Epidermal melanocyte (primary cell): ENCODE results near the gene KRTAP15-1.

Experiments
- DNase-seq: peaks from one replicate; pipeline ENCODE4 v3.0.0; 2011; ENCODE audit warnings: low spot score; ENCODE audit not compliant: insufficient read length

The KRTAP15-1 gene, protein sequence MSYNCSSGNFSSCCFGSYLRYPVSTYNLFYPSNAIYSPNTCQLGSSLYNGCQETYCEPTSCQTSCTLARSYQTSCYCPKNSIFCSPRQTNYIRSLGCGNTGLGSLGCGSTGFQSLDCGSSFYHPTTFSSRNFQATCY

DNA sequence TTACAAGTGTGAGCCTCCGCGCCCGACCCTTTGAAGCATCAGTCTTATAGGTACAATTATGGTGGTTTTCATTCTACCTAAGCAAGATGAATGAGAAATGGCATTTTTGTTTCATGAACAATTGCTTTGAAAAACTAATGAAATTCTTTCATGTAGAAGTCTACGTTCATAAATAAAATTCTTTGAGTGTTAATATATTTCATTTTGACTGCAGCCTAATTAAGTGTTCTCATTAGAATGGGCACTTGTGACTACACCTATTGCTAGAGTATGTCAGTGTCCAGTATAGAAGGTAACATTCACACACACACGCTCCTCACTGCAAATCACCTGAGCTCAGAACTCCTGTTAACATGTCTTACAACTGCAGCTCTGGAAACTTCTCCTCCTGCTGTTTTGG is at the start of gene KRTAP15-1:
Gene KRTAP15-1, plus strand, starts transcription at position 301 of the 400 bp plus-strand sequence. Its CDS starts 53 bp downstream, at position 354.
- DNase-seq: no peak

DNA sequence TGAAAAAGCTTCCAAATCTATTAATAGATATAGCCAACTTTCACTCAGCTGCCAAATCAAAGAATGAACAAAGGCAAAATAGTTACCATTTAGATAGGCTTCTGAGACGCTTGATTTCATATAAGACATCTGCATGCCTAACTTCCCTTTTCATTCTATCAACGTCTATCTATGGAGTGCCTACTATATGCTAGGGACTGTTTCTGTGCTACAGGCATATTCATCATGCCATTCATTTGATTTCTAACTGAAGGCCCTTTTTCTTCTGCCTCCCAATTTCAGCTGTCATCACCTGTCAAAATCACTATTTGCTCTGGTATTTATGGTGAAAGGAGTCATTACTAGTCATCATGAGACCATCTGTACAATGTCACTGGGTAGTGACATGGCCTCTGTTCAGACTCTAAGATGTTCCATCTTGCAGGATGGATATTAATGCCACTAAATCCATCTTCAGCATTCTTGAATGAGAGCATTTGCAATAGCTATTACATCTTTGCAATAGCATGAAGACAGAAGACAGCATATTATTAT is 48.5 kb upstream of the KRTAP15-1 start:
- DNase-seq: no peak

DNA sequence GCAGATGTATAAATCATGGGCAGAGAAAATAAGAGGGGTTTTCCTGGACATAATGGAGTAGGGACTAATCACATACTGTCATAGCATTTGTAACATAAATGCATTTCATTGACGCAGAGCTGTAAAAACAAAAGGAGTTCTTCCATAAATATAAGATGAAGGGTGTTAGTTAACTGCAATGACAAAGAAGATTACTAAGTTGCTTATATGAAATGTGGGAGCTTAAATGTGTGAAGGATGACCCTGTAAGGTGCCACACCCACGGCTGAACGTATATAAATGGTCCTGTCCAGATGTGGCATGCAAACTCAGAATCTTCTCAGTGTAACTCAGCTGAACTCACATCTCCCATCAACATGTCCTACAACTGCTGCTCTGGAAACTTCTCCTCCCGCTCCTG is 44.3 kb upstream of the KRTAP15-1 start, which contains the start of gene KRTAP13-1:
Gene KRTAP13-1, plus strand, starts transcription at position 301 of the 400 bp plus-strand sequence. Its CDS starts 56 bp downstream, at position 357.
- DNase-seq: no peak

DNA sequence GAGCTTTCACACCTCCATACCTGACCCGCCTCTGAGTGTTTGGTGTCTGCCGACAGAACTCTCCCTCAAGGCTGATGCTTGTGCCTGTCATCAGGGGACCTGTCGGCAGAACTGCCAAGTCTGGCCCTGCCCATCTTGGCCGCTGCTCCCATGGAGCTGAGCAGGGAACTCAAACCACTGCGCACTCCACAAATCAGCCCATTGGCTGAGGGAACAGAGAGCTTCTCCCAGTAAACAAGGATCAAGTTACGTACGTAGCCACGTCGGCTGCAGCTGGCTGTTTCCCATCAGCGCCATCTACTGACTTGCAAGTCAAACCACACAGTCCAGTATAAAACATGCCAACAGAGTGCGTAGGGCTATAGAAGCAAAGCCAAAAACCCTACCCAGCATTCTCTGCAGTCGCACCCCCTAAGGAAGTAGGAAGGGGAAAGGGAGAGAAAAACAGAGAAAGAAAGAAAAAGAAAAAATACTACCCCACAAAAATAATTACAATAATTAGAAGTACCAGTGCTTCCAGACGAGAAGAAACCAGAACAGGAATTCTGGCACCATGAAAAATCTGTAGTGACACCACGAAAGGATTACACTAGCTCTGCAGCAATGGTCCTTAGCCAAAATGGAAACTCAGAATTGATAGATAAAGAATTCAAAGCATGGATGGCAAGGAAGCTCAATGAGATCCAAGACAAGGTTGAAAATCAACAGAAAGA is 31.1 kb upstream of the KRTAP15-1 start:
- DNase-seq: no peak

DNA sequence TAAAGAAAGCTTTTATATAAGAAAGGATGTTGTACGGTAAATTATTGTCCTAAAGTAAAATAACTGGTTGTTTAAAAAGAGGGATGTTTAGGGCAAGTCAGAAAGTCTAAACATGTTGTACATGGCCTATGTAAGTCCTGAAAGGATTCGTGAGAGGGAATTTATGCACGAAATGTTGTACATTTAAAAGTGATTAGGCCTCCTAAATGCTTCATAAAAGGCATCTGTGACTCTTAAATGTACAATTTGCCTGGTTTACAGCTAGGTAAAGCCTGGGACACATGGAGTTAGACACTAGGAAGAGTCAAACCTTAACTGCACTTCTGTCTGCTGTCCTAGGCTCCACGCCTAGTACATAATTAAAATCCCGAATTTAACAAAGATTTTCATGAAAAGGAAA is 24.1 kb upstream of the KRTAP15-1 start:
- DNase-seq: no peak

DNA sequence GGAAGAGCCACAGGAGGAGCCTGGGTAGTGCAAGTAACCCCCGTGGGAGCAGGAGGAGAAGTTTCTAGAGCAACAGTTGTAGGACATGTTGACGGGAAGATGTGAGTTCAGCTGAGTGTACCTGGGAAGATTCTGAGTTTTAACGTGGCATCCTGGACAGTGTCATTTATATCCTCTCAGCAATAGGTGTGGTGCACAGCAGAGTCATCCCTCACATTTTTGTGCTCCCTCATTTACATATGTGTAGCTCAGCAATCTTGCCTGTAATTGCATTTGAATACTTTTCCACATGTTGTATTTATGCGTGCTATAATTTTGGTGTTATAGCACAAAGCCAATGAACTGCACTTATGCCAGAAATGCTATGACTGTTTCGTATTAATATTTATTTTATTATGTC is 14.2 kb upstream of the KRTAP15-1 start, which contains the start of gene KRTAP13-3:
Gene KRTAP13-3, minus strand, starts transcription at position 101 of the 400 bp plus-strand sequence. Its CDS starts 14 bp downstream, at position 87.
- DNase-seq: no peak

DNA sequence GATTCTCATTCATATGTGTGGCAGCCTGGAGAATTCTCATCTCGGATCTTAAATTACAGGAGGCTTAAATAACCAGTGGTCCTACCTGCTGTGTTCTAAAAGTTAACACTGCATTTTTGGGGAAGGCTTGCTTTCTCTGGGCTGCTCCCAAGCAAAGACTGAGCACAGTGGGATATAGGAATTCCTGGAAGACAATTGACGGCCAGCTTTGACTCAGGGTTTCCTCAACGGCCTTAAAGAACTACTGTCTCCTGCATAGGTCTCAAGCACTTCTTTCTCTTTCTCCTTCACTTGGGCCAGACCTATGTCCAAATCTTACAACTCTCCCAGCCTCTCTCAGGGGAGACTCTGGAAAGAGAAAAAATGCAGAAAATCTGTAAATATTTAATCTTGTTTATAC is 13.3 kb upstream of the KRTAP15-1 start:
- DNase-seq: no peak

DNA sequence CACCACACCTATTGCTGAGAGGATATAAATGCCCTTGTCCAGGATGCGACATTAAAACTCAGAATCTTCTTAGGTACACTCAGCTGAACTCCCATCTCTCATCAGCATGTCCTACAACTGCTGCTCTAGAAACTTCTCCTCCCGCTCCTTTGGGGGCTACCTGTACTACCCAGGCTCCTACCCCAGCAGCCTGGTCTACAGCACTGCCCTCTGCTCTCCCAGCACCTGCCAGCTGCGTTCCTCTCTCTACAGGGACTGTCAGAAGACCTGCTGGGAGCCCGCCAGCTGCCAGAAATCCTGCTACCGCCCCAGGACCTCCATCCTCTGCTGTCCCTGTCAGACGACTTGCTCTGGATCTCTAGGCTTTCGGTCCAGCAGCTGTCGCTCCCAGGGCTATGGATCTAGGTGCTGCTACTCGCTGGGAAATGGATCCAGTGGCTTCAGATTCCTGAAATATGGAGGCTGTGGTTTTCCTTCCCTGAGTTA is 9.9 kb upstream of the KRTAP15-1 start, which contains the start of gene KRTAP13-4:
Gene KRTAP13-4, plus strand, starts transcription at position 51 of the 486 bp plus-strand sequence. Its CDS starts 56 bp downstream, at position 107.
- no peak for DNase-seq

DNA sequence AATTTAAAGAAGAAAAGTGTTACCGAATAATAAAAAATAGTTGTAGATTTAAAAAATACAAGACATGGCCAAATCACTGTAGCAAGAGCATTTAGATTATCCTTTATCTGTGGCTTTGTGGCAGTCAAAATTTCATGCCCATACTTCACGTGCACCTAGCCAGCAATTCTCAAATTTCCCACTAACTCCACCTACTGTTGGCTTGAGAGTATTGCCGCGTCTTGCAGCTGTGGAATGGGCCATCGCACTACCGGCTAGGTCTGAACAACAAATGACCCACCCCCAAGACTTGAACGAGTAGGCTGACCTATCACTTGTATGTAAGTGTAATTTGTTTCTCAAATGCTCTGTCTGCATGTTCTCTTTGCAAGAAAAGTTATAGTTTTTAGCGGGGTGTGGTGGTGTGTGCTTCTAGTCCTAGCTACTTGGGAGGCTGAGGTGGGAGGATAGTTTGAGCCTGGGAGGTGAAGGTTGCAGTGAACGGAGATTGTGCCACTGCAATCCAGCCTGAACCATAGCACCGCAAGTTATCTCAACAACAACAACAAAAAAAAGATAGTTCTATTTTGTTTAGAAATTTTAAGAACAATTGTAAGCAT is 5.9 kb upstream of the KRTAP15-1 start:
- no peak for DNase-seq

DNA sequence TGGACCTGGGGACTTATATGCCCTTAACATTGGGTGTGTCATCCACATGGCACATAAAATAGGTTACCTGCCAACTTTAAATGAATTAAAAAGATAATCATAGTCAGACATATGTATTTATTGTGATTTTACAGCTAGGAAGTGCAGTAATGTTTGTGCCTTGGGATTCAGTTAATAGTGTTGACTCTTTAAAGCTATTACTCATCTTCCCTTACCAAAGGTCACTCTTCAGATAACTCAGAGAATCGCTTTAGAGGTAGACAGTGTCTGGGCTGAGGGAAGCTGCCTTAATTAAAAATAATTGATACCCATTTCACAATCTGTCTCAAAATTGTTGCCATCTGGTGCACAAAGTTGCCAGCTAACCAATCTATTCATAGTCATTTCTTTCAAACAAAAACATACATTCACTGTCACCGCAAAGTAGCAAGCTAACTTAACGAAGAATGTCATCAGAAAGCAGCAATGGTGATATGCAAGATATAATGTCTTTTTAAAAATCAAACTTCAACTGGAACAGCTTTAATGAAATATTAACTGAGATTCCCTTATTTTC is 3.0 kb upstream of the KRTAP15-1 start:
- no peak for DNase-seq

DNA sequence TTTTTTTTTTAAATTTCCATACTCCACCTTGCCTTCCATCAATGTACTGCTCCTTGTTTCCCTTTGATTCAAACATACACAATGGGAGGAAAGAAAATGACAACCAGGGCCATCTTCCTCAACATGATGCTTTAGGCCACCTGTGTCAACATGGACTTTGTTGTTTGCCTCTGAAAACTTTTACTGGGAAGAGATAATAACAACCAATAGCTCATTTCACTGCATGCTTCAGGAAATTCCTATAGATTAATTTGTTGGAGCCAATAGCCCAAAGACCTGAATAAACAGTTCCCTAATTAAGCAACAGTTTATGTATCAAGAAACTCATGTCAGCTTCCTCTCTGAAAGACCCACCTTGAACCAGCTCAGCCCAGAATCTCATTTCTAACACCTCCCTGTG is 3.2 kb downstream of the KRTAP15-1 start:
- no peak for DNase-seq

DNA sequence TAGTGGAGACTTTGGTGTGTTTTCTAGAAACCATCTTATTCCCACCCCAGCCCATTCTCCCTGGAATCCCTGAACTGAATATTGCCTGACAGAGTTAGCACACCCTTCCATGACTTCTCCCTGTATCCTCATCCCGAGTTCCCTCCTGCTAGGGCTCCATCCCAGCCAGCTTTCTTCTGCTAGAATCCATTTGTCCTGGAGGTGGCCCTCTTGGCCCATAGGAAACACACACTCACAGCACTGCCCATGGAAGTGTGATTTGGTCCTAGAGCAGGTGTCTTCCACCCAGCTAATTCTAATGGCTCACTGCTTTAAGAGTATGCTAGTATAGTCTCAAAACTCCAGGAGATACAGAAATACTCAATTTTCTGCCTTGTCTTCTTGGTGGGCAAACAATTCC is 4.1 kb downstream of the KRTAP15-1 start:
- DNase-seq: no peak

DNA sequence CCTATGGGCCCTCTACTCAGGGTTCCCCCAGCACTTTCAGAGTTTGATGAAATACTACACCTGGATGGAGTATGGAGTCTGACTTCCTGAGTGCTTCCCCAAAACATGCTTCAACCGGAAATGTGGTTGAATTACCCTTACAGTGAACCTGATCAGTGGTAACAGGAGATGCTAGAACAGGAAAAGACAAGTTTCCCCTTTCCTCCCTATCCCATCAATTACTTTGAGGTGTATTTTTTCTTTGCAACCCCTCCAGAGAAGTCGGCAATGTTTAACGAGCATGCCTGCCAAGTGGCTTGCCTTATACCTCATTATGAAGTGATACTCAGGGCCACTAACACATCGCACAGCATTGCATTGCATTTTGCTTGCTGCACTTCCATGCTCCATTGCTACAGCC is 7.0 kb downstream of the KRTAP15-1 start:
- DNase-seq: no peak

DNA sequence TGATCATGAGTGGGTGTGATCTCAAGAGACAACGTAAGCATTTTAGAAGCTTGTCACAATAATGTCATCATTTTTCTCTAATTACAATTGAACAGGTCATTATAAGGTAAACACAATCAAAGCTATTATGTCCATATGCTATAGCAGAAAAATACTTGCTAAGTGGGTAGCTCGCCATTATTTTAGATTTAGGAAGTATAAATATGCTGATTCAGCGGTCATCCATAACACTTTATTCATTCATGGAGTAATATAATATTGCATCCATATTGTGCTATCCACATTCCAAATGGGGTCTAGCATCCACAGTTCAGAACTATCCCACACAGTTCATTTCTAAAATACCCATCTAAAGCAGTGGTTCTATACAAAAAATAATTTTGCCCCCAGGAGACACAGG is 8.4 kb downstream of the KRTAP15-1 start:
- no peak for DNase-seq

DNA sequence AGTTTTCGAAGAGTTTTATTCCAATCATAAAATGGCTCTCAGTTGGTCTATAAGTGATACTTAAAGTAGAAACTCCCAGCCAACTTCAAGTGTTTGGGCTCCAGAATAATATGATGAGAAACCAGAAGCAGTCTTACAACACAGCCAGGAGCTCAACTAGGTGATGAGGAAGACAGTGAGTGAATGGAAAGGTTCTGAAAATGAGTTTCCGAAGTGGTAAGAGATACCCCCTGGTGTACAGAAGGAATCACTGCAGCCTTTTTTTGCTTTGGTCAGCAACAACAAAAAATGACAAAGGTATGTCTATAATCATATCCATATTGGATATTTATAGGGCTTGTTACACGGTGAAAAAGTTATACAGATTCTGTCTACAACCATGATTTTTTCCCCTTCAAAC is 23.6 kb downstream of the KRTAP15-1 start:
- DNase-seq: no peak

DNA sequence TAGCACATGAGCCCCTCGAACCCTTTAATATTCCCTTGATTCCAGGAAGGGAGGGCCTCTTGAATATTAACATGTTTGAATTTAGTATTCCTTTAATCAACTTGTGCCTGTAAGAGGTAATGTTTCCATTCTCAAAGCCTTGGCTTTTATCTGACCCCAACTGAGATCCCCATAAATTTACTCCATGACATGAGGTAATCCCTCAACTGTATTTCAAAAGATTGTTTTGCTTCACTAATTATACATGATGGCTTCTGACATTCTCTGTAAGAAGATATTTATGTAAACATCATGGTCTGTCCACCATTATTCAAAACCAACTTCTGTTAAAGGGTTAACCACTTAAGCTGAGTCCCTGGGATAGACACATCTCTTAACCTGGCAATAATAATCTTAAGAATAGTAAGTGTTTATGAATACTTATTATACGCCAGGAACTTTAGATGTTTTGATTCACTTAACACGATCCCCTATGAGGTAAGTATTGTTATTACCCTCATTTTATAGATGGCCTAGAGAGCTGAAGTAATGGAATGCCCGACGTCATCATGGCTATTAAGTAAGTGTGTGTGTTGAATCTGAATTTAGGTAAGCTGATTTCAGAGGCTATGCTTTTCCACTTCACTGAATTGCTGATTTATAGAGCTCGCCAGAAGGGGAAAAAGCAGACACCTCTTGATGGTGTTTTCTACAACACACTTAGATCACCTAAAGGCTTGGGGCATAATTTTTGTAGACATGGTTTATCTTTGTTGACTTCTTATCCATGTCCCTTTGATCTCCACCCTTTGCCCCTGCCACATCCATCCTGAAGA is 29.0 kb downstream of the KRTAP15-1 start:
- DNase-seq: no peak

DNA sequence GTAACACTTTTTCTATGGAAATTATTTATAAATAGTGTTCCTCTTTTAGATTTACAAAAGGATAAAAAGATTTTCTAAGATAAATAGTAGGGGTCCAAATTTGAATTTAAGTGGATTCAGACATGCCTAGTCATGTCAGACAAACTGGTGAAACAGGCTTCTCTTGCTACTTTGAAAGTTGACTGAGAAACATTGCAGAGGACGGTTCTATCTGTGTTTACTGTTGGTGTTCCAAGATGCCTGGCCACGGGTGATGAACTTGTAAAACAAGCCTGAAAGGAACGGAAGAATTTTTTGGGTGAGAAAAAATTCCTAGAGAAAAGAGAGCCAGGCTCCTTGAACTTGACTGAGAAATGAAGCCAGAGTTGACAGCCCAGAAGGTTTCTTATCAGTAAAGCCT is 37.9 kb downstream of the KRTAP15-1 start:
- no peak for DNase-seq

DNA sequence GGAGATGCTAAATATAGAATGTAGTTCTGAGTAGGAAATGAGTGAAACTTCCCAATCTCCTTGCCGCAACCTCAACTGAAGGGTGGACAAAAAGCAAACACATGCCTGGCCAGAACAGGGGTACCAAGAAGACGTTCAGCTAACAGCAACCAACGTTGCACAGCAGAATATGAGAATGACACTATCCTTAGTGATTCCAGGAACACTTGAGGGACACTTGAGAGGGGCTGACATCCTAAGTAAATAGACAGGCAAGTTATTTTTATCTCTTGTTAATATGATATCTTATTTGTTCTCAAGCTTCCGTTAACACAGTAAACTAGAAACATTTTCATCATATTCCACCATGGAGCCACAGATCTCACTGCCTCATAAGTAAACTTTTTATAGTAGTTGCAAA is 39.2 kb downstream of the KRTAP15-1 start:
- DNase-seq: no peak

DNA sequence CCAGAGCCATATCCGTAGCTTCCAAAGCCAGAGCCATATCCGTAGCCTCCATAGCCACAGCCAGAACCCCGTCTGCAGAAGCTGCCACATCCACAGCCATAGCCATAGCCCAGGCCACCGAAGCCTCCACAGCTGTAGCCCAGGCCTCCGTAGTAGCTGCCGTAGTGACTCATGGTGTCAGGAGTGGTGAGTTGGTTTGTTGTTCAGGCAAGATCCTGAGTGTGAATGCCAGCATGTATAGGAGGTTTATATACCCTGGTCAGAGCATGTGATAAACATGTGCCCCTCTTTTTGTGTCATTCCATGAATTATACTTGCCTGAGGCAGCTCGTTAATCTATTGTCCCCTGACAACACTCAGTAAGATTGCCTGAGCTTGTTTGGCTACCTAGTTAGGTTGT is 40.1 kb downstream of the KRTAP15-1 start, which contains the start of gene KRTAP19-1:
Gene KRTAP19-1, minus strand, starts transcription at position 223 of the 400 bp plus-strand sequence. Its CDS starts 50 bp downstream, at position 173.
- DNase-seq: no peak

DNA sequence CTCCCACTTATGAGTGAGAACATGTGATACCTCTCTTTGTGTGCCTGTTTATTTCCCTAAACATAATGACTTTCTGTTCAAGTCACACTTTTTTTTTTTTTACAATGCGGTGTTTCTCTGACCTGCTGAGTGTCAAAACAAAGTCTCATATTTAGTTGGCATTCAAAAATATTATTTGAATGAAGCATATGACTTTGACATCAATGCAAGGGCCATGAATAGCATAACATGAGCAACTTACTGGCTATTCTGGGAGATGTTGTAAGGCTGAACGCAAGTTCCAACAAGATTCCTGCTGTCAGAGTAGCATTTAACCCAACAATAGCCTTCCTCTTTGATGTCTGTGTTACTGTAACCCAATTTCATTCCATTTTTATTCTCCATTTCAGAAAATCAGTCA is 42.1 kb downstream of the KRTAP15-1 start:
- DNase-seq: no peak

DNA sequence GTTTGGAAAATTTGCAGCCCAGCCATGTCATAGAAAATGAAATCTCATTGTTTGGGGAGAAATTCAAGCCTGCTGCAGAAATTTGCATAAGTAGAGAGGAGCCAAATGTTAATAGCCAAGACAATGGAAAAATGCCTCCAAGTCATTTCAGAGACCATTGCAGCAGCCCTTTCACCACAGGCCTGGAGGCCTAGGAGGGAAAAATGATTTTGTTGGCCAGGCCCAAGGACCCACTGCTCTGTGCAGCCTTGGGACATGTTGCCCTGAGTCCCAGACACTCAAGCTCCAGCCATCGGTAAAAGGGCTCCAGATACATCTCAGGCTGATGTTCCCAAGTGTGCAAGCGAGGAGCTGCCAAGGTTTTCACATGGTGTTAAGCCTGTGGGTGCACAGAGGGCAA is 46.1 kb downstream of the KRTAP15-1 start:
- no peak for DNase-seq
